Amniotic stem cell (primary cell): ENCODE results near the gene BCL2.
"Not testable (repeated sequence)": the region's sequence is repeated elsewhere in the genome, so short reads cannot be mapped to it uniquely, and the experiment has no call there.

ENCODE experiments used
- DNase-seq: peaks from one replicate; lab custom pipeline; 2025; lab: John Stamatoyannopoulos, UW

Gene BCL2

GRCh38 chr18:63198868-63199742, 120.5 kb downstream of the BCL2 start:
- no peak for DNase-seq

GRCh38 chr18:63198098-63198760, 121.3 kb downstream of the BCL2 start:
- DNase-seq, result no peak

GRCh38 chr18:63197246-63197869, 122.2 kb downstream of the BCL2 start:
- DNase-seq, result no peak

- DNase-seq, result no peak
Measured at GRCh38 chr18:63195326-63196159, 124.0 kb downstream of the BCL2 start.

GRCh38 chr18:63192885-63193349, 126.7 kb downstream of the BCL2 start:
- DNase-seq, result no peak

- DNase-seq, result no peak
Measured at GRCh38 chr18:63192126-63192884, 127.3 kb downstream of the BCL2 start.

GRCh38 chr18:63191413-63191812, 128.2 kb downstream of the BCL2 start:
- DNase-seq, result no peak

GRCh38 chr18:63190838-63191237, 128.7 kb downstream of the BCL2 start:
- DNase-seq, result not testable (repeated sequence)

GRCh38 chr18:63189817-63190216, 129.8 kb downstream of the BCL2 start:
- DNase-seq, result no peak

- DNase-seq, result no peak
Measured at GRCh38 chr18:63189041-63189440, 130.5 kb downstream of the BCL2 start.

- DNase-seq, result no peak
Measured at GRCh38 chr18:63187791-63188460, 131.6 kb downstream of the BCL2 start.

GRCh38 chr18:63187223-63187574, 132.4 kb downstream of the BCL2 start:
- no peak for DNase-seq

- no peak for DNase-seq
Measured at GRCh38 chr18:63186520-63187222, 132.9 kb downstream of the BCL2 start.

- DNase-seq, result no peak
Measured at GRCh38 chr18:63185984-63186383, 133.6 kb downstream of the BCL2 start.

- no peak for DNase-seq
Measured at GRCh38 chr18:63183952-63184770, 135.4 kb downstream of the BCL2 start.

- no peak for DNase-seq
Measured at GRCh38 chr18:63183378-63183777, 136.2 kb downstream of the BCL2 start.

- no peak for DNase-seq
Measured at GRCh38 chr18:63182861-63183260, 136.7 kb downstream of the BCL2 start.

GRCh38 chr18:63182310-63182772, 137.2 kb downstream of the BCL2 start:
- no peak for DNase-seq

- no peak for DNase-seq
Measured at GRCh38 chr18:63181706-63182309, 137.8 kb downstream of the BCL2 start.
